Inflammatory macrophage treated with lipopolysaccharide for 4 hours (primary cell): Measurements from ENCODE around the gene LCN10.
"Not testable (repeated sequence)": the region's sequence is repeated elsewhere in the genome, so short reads cannot be mapped to it uniquely, and the experiment has no call there.

Source experiments
- DNase-seq: peaks from one replicate; pipeline ENCODE4 v3.0.0-alpha.2; 2020

LCN10 gene

DNA sequence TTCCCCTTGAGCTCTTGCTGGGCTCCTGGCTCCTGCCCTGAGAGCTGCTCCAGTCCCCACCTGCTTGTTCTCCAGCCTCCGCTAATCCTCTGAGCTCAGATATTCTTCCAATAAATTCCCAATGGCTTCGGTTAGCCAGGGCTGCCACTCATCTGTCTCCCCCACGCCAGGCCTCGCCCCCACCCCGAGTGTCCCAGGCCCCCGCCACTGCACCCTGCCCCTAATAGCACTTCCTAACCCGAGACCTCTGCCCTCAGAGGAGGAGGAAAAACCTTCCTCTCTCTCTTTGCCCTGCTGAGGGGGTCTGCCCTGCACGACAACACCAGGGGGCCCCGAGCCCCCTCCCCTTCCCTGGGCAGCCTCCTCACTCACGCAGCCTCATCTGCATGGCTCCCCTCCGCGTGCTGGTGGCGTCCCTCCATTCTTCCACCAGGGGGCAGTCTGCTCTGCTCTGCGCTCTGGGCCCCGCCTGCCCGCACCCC, 27.0 kb upstream of the LCN10 start:
- peak; percentile 27 for DNase-seq

GRCh38 chr9:136766410-136767120, 23.8 kb upstream of the LCN10 start:
- DNase-seq = peak; percentile 66

GRCh38 chr9:136765745-136766409, 23.1 kb upstream of the LCN10 start:
- peak; percentile 38 for DNase-seq

GRCh38 chr9:136765041-136765440, 22.3 kb upstream of the LCN10 start:
- no peak for DNase-seq

GRCh38 chr9:136764301-136764891, 21.7 kb upstream of the LCN10 start, which contains the start of gene LCN15:
LCN15 (minus strand) TSS chr9:136764518; CDS start chr9:136764488, 30 bp downstream.
- DNase-seq = no peak

- DNase-seq = no peak
Observed at GRCh38 chr9:136763649-136764035, 20.9 kb upstream of the LCN10 start.

- peak; percentile 5 for DNase-seq
Observed at GRCh38 chr9:136762915-136763648, 20.3 kb upstream of the LCN10 start.

DNA sequence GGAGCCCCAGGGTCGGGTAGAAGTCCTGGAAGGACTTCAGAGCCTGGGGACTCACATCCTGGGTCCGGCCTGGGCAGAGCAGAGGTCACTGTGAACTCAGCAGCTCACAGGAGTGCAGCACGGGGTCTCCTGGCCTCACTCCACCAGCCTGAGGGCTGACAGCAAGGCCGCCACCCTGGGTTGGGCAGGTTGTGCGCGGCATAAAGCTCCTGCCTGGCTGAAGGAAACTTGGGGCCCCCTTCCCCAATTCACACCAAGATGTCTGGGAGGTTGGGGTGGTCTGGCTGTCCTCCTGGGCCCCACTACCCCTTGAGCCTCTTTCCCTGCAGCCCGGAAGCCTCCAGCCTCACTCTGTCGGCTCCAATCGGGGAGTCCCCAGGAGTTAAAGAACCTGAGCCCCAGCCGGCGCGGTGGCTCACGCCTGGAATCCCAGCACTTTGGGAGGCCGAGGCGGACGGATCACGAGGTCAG, 19.5 kb upstream of the LCN10 start:
- DNase-seq = no peak

- no peak for DNase-seq
Observed at GRCh38 chr9:136761545-136761981, 18.8 kb upstream of the LCN10 start.

DNA sequence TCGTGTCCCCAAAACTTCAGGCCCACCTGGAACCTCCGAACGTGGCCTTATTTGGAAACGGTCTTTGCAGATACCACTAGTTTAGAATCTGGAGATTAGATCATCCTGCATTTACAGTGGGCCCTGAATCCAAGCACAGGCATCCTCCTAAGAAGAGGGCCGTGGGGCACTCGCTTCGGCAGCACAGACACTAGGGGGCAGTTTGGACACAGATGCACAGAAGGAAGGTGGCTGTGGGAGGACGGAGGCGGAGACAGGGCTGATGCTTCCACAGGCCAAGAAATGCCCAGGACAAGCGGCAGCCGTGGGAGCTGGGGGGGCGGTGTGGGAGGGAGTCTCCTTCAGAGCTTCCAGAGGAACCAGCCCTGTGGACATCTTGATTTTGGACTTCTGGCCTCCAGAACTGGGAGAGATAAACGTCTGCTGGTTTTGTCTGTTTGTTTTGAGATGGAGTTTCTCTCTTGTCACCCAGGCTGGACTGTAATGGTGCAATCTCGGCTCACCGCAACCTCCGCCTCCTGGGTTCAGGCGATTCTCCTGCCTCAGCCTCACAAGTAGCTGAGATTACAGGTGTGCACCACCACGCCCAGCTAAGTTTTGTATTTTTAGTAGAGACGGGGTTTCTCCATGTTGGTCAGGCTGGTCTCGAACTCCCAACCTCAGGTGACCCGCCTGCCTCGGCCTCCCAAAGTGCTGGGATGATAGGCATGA, 18.2 kb upstream of the LCN10 start:
- DNase-seq = peak; percentile 45

- DNase-seq = no peak
Observed at GRCh38 chr9:136760424-136760823, 17.7 kb upstream of the LCN10 start.

DNA sequence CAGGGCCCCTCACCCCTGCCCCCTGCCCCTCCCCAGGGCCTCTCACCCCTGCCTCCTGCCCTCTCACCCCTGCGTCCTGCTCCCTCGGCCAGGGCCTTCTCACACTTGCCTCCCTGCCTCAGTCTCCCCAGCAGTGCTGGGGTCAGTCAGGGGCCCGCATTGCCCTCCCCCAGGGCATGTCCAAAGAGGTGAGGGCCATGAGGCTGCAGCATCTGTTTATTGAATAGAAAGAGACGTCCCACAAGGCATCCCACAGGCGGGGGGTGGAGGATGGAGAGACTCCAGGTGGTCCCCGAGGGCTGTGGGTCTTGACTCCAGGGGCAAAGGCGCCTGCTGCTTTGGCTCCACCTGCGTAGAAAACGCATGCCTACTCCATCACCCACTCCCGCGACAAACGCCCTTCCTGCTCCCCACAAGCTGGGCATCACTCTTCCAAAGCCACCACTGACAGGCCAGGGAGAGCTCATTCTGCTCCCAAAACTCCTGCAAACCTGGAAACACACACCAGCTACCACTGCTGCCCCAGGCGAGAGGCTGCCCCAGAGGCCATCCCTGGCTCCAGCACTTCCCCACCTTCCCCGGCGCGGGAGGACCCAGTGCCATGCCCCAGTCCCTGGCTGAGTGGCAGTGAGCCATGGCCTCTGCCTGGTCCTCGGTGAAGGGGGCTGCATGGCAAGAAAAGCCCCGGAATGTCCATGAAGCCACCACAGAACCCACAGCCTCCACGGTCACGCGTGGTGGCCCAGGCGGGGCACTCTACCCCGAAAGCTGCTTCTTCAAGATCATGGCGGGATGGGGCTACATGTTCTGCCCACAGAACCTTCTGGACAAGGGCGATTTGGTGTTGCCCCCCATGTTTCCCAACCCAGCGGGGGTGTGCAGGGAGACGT, 16.9 kb upstream of the LCN10 start:
- no peak for DNase-seq

DNA sequence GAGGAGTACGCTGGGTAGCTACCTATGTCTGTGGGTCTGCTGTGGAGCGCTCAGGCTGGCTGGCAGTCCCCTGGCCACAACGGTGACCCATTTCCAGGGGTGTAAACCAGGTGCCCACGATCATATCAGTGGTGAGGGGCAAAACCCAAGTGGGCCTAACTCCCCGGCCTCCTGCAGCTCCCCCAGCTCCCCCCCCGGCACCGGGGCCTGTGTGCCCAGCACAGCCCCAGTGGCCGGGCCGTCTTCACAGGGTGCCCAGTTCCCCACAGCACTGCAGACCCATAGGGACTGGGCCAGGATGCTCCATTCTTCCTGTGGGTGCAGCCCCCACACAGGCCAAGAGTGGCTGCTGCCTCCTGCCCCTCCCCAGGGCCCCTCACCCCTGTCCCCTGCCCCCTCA, 16.3 kb upstream of the LCN10 start:
- no peak for DNase-seq

DNA sequence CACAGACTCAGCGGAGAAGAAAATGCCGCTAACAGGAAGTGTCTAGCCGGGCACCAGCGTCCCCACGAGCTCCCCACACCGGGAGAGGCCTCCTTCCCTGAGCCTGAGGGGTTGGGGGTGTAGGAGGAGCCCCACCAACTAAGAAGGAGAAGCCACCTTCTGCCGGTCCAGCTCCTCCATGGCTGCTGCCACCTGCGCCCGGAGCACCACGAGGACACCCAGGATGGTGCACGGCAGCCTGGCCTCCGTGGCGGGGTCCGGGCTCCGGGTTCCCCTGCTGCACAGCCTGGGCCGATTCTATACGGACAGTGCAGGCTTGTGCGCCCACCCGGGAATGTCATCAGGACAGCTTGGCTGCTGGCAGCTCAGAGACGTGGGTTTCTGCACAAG, 15.0 kb upstream of the LCN10 start:
- DNase-seq = no peak

GRCh38 chr9:136757328-136757727, 14.6 kb upstream of the LCN10 start:
- no peak for DNase-seq

DNA sequence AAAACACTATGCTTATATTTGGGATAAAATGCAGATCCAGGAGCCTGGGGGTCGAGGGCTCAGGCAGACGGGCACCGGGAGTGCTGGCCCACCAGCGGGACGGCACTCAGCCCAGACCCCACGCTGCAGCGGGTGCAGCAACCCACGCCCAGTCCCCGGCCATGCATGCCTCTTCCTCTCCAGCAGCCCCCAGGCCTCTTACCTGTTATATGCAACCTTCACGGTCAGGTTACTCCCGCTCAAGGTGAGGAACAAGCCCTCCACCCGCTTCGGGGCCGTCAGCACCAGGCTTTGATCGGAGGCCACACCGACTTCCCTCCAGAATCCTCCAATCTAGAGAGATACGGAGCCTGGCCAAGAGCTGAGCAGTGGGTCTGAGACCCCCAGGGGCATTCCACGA, 14.1 kb upstream of the LCN10 start:
- DNase-seq = no peak

- no peak for DNase-seq
Observed at GRCh38 chr9:136756134-136756438, 13.3 kb upstream of the LCN10 start.

DNA sequence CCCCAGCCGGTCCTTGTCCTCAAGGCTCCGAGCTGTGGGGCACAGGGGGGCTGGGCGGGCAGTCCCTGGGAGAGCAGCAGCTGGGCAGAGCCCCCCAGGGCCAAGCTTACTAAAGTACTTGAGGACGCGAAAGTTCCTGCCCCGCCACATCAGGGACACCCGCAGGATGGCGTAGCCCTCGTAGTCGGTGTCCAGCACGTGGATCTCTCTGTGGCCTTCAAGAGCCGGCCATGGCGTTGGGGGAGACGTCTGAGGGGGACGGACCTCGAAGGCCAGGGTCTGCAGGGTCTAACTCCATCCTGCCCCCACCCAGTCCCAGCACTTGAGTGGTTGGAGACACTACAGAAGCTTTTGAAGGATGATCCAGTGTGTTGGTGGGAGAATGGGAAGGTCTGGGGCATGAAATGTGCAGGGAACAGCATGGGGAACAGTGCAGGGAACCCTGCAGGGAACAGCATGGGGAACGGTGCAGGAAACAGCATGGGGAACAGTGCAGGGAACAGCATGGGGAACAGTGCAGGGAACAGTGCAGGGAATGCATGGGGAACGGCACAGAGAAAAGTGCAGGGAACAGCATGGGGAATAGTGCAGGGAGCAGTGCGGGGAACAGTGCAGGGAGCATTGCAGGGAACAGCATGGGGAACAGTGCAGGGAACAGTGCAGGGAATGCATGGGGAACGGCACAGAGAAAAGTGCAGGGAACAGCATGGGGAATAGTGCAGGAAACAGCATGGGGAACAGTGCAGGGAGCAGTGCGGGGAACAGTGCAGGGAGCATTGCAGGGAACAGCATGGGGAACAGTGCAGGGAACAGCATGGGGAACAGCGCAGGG, 12.8 kb upstream of the LCN10 start:
- DNase-seq = not testable (repeated sequence)

DNA sequence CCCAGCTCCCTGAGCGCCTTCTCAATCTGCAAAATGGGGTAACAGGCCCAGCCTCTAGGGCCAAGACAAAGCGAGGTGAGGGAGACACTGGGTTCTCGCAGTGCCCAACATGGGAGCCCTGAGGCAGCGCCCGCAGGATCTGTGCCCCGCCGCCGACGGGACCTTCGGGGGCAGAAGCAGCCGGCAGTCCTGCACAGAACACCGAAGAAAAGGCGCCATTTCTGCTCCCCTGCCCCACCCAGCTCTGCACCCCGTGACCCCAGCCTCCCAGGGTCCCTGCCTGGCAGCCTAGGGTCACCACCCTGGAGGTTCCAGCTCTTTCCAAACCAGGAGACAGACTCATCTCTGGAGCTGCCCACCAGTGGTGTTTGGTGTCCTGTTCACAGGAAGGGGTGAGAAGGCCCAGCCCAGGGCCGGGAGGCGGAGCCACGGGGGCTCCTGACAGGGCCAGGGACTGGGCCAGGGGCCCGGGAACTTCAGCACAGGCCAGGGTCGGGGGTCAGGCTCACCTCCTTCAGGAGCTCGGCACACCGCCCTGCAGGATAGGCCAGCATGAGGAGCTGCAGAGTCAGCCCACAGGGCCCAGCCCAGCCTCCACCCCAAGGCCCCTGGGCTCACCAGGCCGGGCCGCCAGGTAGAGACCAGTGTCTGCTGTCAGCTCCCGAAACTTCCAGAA, 12.0 kb upstream of the LCN10 start:
- no peak for DNase-seq

- no peak for DNase-seq
Observed at GRCh38 chr9:136754059-136754572, 11.4 kb upstream of the LCN10 start.
